ENCODE data around the gene CLEC16A.

CLEC16A gene

GRCh38 chr16:11108466-11108805 is 164.1 kb downstream of the CLEC16A start:
- peaks cover 4 to 11% of the 10 kb centered on the region in 2 donors for H3K4me1 ChIP-seq (ENCODE audit: control insufficient read depth in 1 of 2, insufficient read depth in 2 of 2, low read length in 2 of 2)
- no peaks in the 10 kb centered on the region for H3K27me3 ChIP-seq (ENCODE audit: low read depth, low read length)
- peaks cover 0 to 11% of the 10 kb centered on the region in 2 donors for H3K36me3 ChIP-seq (ENCODE audit: control insufficient read depth in 1 of 2, insufficient read depth in 2 of 2, low read length in 2 of 2)
- no peak overlapping the region for H3K4me3 ChIP-seq (ENCODE audit: low read depth in 1 of 2, low read length in 2 of 2)
- peaks cover 0 to 9% of the 10 kb centered on the region in 2 donors for H3K9me3 ChIP-seq (ENCODE audit: control insufficient read depth in 1 of 2, low read length in 2 of 2)
- no peak overlapping the region for H3K27ac ChIP-seq (ENCODE audit: low read length)

GRCh38 chr16:11109566-11109965 is 165.2 kb downstream of the CLEC16A start:
- no peaks in the 10 kb centered on the region for H3K27me3 ChIP-seq (ENCODE audit: low read depth, low read length)
- no peak overlapping the region for H3K27ac ChIP-seq (ENCODE audit: low read length)
- peaks cover 2 to 7% of the 10 kb centered on the region in 2 donors for H3K4me1 ChIP-seq (ENCODE audit: control insufficient read depth in 1 of 2, insufficient read depth in 2 of 2, low read length in 2 of 2)
- peaks cover 0 to 11% of the 10 kb centered on the region in 2 donors for H3K36me3 ChIP-seq (ENCODE audit: control insufficient read depth in 1 of 2, insufficient read depth in 2 of 2, low read length in 2 of 2)
- H3K9me3 ChIP-seq (ENCODE audit: control insufficient read depth in 1 of 2, low read length in 2 of 2): peaks cover 0 to 9% of the 10 kb centered on the region in 2 donors
- no peak overlapping the region for H3K4me3 ChIP-seq (ENCODE audit: low read depth in 1 of 2, low read length in 2 of 2)

GRCh38 chr16:11111150-11111549 is 166.8 kb downstream of the CLEC16A start:
- Histone ChIP-seq H3K27ac (ENCODE audit: low read length) (no peak overlapping the region), H3K27me3 (ENCODE audit: low read depth, low read length) (no peaks in the 10 kb centered on the region), H3K4me1 (ENCODE audit: control insufficient read depth in 1 of 2, insufficient read depth in 2 of 2, low read length in 2 of 2) (no peaks in the 10 kb centered on the region), H3K36me3 (ENCODE audit: control insufficient read depth in 1 of 2, insufficient read depth in 2 of 2, low read length in 2 of 2) (peaks cover 0 to 11% of the 10 kb centered on the region in 2 donors), H3K9me3 (ENCODE audit: control insufficient read depth in 1 of 2, low read length in 2 of 2) (peaks cover 0 to 9% of the 10 kb centered on the region in 2 donors), H3K4me3 (ENCODE audit: low read depth in 1 of 2, low read length in 2 of 2) (no peak overlapping the region)

GRCh38 chr16:11111856-11112634 is 167.7 kb downstream of the CLEC16A start:
- Histone ChIP-seq H3K36me3 (ENCODE audit: control insufficient read depth in 1 of 2, insufficient read depth in 2 of 2, low read length in 2 of 2) (peaks cover 0 to 11% of the 10 kb centered on the region in 2 donors), H3K27ac (ENCODE audit: low read length) (no peak overlapping the region), H3K9me3 (ENCODE audit: control insufficient read depth in 1 of 2, low read length in 2 of 2) (peaks cover 0 to 9% of the 10 kb centered on the region in 2 donors), H3K4me3 (ENCODE audit: low read depth in 1 of 2, low read length in 2 of 2) (no peak overlapping the region), H3K4me1 (ENCODE audit: control insufficient read depth in 1 of 2, insufficient read depth in 2 of 2, low read length in 2 of 2) (no peaks in the 10 kb centered on the region), H3K27me3 (ENCODE audit: low read depth, low read length) (no peaks in the 10 kb centered on the region)

- Histone ChIP-seq H3K4me3 (ENCODE audit: low read depth in 1 of 2, low read length in 2 of 2) (no peak overlapping the region), H3K4me1 (ENCODE audit: control insufficient read depth in 1 of 2, insufficient read depth in 2 of 2, low read length in 2 of 2) (no peaks in the 10 kb centered on the region), H3K27me3 (ENCODE audit: low read depth, low read length) (no peaks in the 10 kb centered on the region), H3K9me3 (ENCODE audit: control insufficient read depth in 1 of 2, low read length in 2 of 2) (peaks cover 0 to 9% of the 10 kb centered on the region in 2 donors), H3K27ac (ENCODE audit: low read length) (no peak overlapping the region), H3K36me3 (ENCODE audit: control insufficient read depth in 1 of 2, insufficient read depth in 2 of 2, low read length in 2 of 2) (peaks cover 0 to 11% of the 10 kb centered on the region in 2 donors)
These were observed 168.5 kb downstream of the CLEC16A start for GRCh38 chr16:11112723-11113348.

- Histone ChIP-seq H3K4me3 (ENCODE audit: low read depth in 1 of 2, low read length in 2 of 2) (no peak overlapping the region), H3K27me3 (ENCODE audit: low read depth, low read length) (no peaks in the 10 kb centered on the region), H3K27ac (ENCODE audit: low read length) (no peak overlapping the region), H3K36me3 (ENCODE audit: control insufficient read depth in 1 of 2, insufficient read depth in 2 of 2, low read length in 2 of 2) (peaks cover 0 to 11% of the 10 kb centered on the region in 2 donors), H3K9me3 (ENCODE audit: control insufficient read depth in 1 of 2, low read length in 2 of 2) (peaks cover 0 to 9% of the 10 kb centered on the region in 2 donors), H3K4me1 (ENCODE audit: control insufficient read depth in 1 of 2, insufficient read depth in 2 of 2, low read length in 2 of 2) (no peaks in the 10 kb centered on the region)
These were observed 170.2 kb downstream of the CLEC16A start for GRCh38 chr16:11114366-11115164.

- H3K27ac ChIP-seq (ENCODE audit: low read length): no peak overlapping the region
- H3K9me3 ChIP-seq (ENCODE audit: control insufficient read depth in 1 of 2, low read length in 2 of 2): no peaks in the 10 kb centered on the region
- peaks cover 10 to 14% of the 10 kb centered on the region in 2 donors for H3K36me3 ChIP-seq (ENCODE audit: control insufficient read depth in 1 of 2, insufficient read depth in 2 of 2, low read length in 2 of 2)
- no peak overlapping the region for H3K4me3 ChIP-seq (ENCODE audit: low read depth in 1 of 2, low read length in 2 of 2)
- H3K4me1 ChIP-seq (ENCODE audit: control insufficient read depth in 1 of 2, insufficient read depth in 2 of 2, low read length in 2 of 2): no peaks in the 10 kb centered on the region
- no peaks in the 10 kb centered on the region for H3K27me3 ChIP-seq (ENCODE audit: low read depth, low read length)
These were observed 173.3 kb downstream of the CLEC16A start for GRCh38 chr16:11117576-11118211.

GRCh38 chr16:11118479-11118878 is 174.1 kb downstream of the CLEC16A start:
- no peak overlapping the region for H3K27ac ChIP-seq (ENCODE audit: low read length)
- no peak overlapping the region for H3K4me3 ChIP-seq (ENCODE audit: low read depth in 1 of 2, low read length in 2 of 2)
- no peaks in the 10 kb centered on the region for H3K4me1 ChIP-seq (ENCODE audit: control insufficient read depth in 1 of 2, insufficient read depth in 2 of 2, low read length in 2 of 2)
- peaks cover 13 to 14% of the 10 kb centered on the region in 2 donors for H3K36me3 ChIP-seq (ENCODE audit: control insufficient read depth in 1 of 2, insufficient read depth in 2 of 2, low read length in 2 of 2)
- no peaks in the 10 kb centered on the region for H3K27me3 ChIP-seq (ENCODE audit: low read depth, low read length)
- no peaks in the 10 kb centered on the region for H3K9me3 ChIP-seq (ENCODE audit: control insufficient read depth in 1 of 2, low read length in 2 of 2)

- no peak overlapping the region for H3K27ac ChIP-seq (ENCODE audit: low read length)
- H3K4me1 ChIP-seq (ENCODE audit: control insufficient read depth in 1 of 2, insufficient read depth in 2 of 2, low read length in 2 of 2): no peaks in the 10 kb centered on the region
- no peak overlapping the region for H3K4me3 ChIP-seq (ENCODE audit: low read depth in 1 of 2, low read length in 2 of 2)
- peaks cover 22 to 40% of the 10 kb centered on the region in 2 donors for H3K36me3 ChIP-seq (ENCODE audit: control insufficient read depth in 1 of 2, insufficient read depth in 2 of 2, low read length in 2 of 2)
- H3K9me3 ChIP-seq (ENCODE audit: control insufficient read depth in 1 of 2, low read length in 2 of 2): no peaks in the 10 kb centered on the region
- H3K27me3 ChIP-seq (ENCODE audit: low read depth, low read length): no peaks in the 10 kb centered on the region
These were observed 176.8 kb downstream of the CLEC16A start for GRCh38 chr16:11121083-11121608.

- Histone ChIP-seq H3K27me3 (ENCODE audit: low read depth, low read length) (no peaks in the 10 kb centered on the region), H3K9me3 (ENCODE audit: control insufficient read depth in 1 of 2, low read length in 2 of 2) (no peaks in the 10 kb centered on the region), H3K4me1 (ENCODE audit: control insufficient read depth in 1 of 2, insufficient read depth in 2 of 2, low read length in 2 of 2) (no peaks in the 10 kb centered on the region), H3K4me3 (ENCODE audit: low read depth in 1 of 2, low read length in 2 of 2) (no peak overlapping the region), H3K36me3 (ENCODE audit: control insufficient read depth in 1 of 2, insufficient read depth in 2 of 2, low read length in 2 of 2) (peaks cover 22 to 44% of the 10 kb centered on the region in 2 donors), H3K27ac (ENCODE audit: low read length) (no peak overlapping the region)
These were observed 177.7 kb downstream of the CLEC16A start for GRCh38 chr16:11121914-11122692.
